Ovary (tissue), 9 donors: Measurements from ENCODE around the gene F5. TPM values are rescaled to one million over a fixed set of nuclear protein-coding genes. Genes with fewer than 3 reads are reported as not detected.

Experiments used
- DNase-seq, 5 donors: peaks; one replicate each; pipeline ENCODE4 v3.0.0-alpha.2; 2019 to 2020
- H3K27ac ChIP-seq, 2 donors: fragments of 200-600 bp; one replicate each; pipeline versions ENCODE4 v1.5.1 to v1.8.0; 2019 to 2022
- H3K27me3 ChIP-seq: fragments of 200-600 bp; one replicate; pipeline ENCODE4 v1.8.0; 2022
- H3K36me3 ChIP-seq: fragments of 200-600 bp; sonication (generic); one replicate; pipeline ENCODE4 v1.5.1; 2019
- H3K4me1 ChIP-seq: one replicate; pipeline ENCODE4 v1.8.1; 2013; ENCODE audit warnings: mild to moderate bottlenecking, moderate library complexity; ENCODE audit not compliant: insufficient read depth
- H3K4me3 ChIP-seq: fragments of 200-600 bp; sonication (generic); one replicate; pipeline ENCODE4 v1.5.1; 2017
- H3K9me3 ChIP-seq, 2 donors: fragments of 200-600 bp in 1 of 2; sonication (generic) in 1 of 2; one replicate each; pipeline versions ENCODE4 v1.5.1 to v1.8.1; 2013 to 2019; ENCODE audit warnings: mild to moderate bottlenecking in 1 of 2, moderate library complexity in 1 of 2
- EP300 ChIP-seq: sonication (generic); formaldehyde crosslinking; IDR thresholded peaks from one replicate; pipeline ENCODE4 v1.6.1; 2017; ENCODE audit warnings: antibody characterized with exemption
- POLR2A ChIP-seq: fragments of 450-650 bp; IDR thresholded peaks from one replicate; pipeline ENCODE4 v1.6.1; 2017; ENCODE audit warnings: antibody characterized with exemption, mild to moderate bottlenecking, moderate library complexity
- WGBS, 3 donors: extraction: QIAGEN DNeasy Blood & Tissue Kit in 1 of 3; methylation state at CpG; one replicate each; pipeline versions ENCODE4 v1.1.5 to v1.1.7; 2013 to 2017; 5-methylcytosine and 5-hydroxymethylcytosine counted together
- intact Hi-C, 4 donors: fragments of 100-400 bp; cut with DNase I; formaldehyde crosslinking; loops; one replicate each; pipeline versions ENCODE4 v1.11.0 to v1.15.1; 2022 to 2023
- polyA plus RNA-seq, 2 donors: library from polyadenylated mRNA; stranded (reverse); fragments of 200-250 nt in 1 of 2; fragments of 350-450 nt in 1 of 2; fragmentation: Illumina TruSeq in 1 of 2; extraction: RNeasy Lipid Tissue Mini Kit (QIAGEN cat#74804) in 1 of 2; gene quantifications; one replicate each; pipeline ENCODE4 v1.2.3, GENCODE V29; 2013 to 2014
- total RNA-seq, 7 donors: library from RNA; depleted of rRNA in 2 of 7; stranded (reverse); fragments of >200 nt in 2 of 7; fragmentation: NEBNext Ultra II Directional in 3 of 7; extraction: Animal tissue kit (Norgen Biotek cat#: 25700) in 3 of 7; gene quantifications; one replicate each; pipeline versions ENCODE4 v1.1.0 to v1.2.4, GENCODE V29; 2016 to 2023
- TF ChIP-seq, protein P1 (sequence below), 3 donors: fragments of 450-650 bp in 2 of 3; fragments of 200-600 bp in 1 of 3; IDR thresholded peaks; one replicate each; pipeline versions ENCODE4 v1.5.1 to v1.8.0; 2016 to 2022; ENCODE audit warnings: antibody characterized with exemption in 3 of 3, mild to moderate bottlenecking in 1 of 3
- donor health status: DM: no; HTN: no; CAD: no; lungs with moderate emphysema.
- donor health status: DM: no; HTN: no; CAD: no.
- donor health status: Bipolar disorder and iron deficiency.
- donor health status: DM: yes; HTN: yes; CAD: no.
- donor health status: DM: no; HTN: no; CAD: no.
- donor health status: DM: yes; HTN: yes; CAD: no.

The F5 gene
- total and polyA plus RNA-seq, 9 donors: 0.05 to 3.3 (median 0.31) TPM; not detected in 2

DNA sequence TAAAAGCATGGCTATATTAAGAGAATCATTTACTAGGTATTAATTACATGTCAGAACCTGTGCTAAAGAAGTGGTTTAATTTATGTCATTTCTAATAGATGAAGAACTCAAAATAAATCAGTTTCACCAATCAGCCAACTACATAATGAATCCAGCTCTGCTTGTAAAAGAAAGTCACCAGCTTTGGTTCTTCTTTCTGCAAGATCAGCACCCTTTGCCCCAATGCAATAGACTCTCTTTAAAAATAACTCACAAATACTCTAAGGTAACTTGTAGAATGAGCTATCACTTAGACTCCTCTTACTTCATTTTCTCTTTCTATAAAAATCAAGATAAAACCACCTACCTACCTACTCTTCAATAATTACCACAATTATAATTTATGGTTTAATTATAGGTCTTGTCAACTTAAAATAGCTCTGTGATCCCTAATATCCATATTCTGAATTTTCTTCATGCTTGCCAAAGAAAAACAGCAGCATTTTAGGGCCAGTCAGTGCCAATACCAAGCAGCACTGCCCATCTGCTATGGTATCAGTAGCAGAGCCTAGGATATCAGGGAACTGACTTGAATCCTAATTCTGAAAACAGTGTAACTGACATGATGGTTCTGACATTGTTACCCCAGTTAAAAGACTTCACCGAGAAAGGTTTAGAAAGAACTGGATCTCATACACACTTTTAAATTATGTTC, 111.8 kb downstream of the F5 start:
- Histone ChIP-seq H3K27ac (no peak overlapping the region), H3K9me3 (no peaks in the 10 kb centered on the region), H3K4me3 (no peak overlapping the region), H3K36me3 (no peaks in the 10 kb centered on the region), H3K27me3 (no peaks in the 10 kb centered on the region), H3K4me1 (no peaks in the 10 kb centered on the region)
- WGBS, 3 donors: 95 to 96% (median 96%) methylated on average over 1 of the region's 1 CpG
- intact Hi-C loops: no loop called here
- no peak for DNase-seq
- no peak for TF ChIP-seq EP300
- TF ChIP-seq POLR2A: no peak
- TF ChIP-seq, protein P1, sequence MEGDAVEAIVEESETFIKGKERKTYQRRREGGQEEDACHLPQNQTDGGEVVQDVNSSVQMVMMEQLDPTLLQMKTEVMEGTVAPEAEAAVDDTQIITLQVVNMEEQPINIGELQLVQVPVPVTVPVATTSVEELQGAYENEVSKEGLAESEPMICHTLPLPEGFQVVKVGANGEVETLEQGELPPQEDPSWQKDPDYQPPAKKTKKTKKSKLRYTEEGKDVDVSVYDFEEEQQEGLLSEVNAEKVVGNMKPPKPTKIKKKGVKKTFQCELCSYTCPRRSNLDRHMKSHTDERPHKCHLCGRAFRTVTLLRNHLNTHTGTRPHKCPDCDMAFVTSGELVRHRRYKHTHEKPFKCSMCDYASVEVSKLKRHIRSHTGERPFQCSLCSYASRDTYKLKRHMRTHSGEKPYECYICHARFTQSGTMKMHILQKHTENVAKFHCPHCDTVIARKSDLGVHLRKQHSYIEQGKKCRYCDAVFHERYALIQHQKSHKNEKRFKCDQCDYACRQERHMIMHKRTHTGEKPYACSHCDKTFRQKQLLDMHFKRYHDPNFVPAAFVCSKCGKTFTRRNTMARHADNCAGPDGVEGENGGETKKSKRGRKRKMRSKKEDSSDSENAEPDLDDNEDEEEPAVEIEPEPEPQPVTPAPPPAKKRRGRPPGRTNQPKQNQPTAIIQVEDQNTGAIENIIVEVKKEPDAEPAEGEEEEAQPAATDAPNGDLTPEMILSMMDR (IDR thresholded peaks at IDR 0.05): no peak

- H3K27me3 ChIP-seq: no peaks in the 10 kb centered on the region
- H3K36me3 ChIP-seq: no peaks in the 10 kb centered on the region
- no peak for DNase-seq
- H3K4me3 ChIP-seq: no peak overlapping the region
- 82 to 95% (median 95%) methylated on average over 5 of the region's 5 CpGs for WGBS, 3 donors
- TF ChIP-seq EP300: no peak
- no peak for TF ChIP-seq POLR2A
- TF ChIP-seq, protein P1 (IDR thresholded peaks at IDR 0.05): no peak
- no peaks in the 10 kb centered on the region for H3K9me3 ChIP-seq
- no peak overlapping the region for H3K27ac ChIP-seq
- intact Hi-C loops: no loop called here
- no peaks in the 10 kb centered on the region for H3K4me1 ChIP-seq
Observed at GRCh38 chr1:169473347-169473746, 112.9 kb downstream of the F5 start.

DNA sequence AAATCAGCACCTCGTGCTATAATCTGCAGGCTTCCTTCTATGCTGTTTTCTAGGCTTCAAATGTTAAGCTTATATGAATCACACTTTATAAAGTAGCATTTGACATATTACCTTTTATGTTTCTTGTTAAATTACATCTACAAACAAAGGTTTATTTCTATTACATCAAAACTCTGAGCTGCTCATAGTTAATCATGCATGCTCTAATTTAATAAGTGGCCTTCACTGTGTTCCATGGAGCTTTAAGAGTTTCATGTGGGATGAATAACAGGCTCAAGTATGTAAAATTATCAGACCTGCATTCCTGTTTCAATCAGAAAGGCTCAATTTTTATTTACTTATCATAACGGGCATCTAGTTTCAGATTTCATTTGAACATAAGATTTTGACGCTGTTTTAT, 113.5 kb downstream of the F5 start:
- no peaks in the 10 kb centered on the region for H3K4me1 ChIP-seq
- H3K9me3 ChIP-seq: no peaks in the 10 kb centered on the region
- H3K27me3 ChIP-seq: no peaks in the 10 kb centered on the region
- TF ChIP-seq, protein P1 (IDR thresholded peaks at IDR 0.05): no peak
- no peak for TF ChIP-seq EP300
- TF ChIP-seq POLR2A: no peak
- no peak overlapping the region for H3K27ac ChIP-seq
- H3K36me3 ChIP-seq: no peaks in the 10 kb centered on the region
- WGBS, 3 donors: 96 to 98% (median 96%) methylated on average over 3 of the region's 3 CpGs
- no peak for DNase-seq
- H3K4me3 ChIP-seq: no peak overlapping the region
- intact Hi-C loops: no loop called here

- H3K9me3 ChIP-seq: no peaks in the 10 kb centered on the region
- H3K27ac ChIP-seq: no peak overlapping the region
- no peaks in the 10 kb centered on the region for H3K27me3 ChIP-seq
- no peaks in the 10 kb centered on the region for H3K4me1 ChIP-seq
- no peak overlapping the region for H3K4me3 ChIP-seq
- DNase-seq: no peak
- TF ChIP-seq, protein P1 (IDR thresholded peaks at IDR 0.05): no peak
- no peak for TF ChIP-seq EP300
- TF ChIP-seq POLR2A: no peak
- intact Hi-C loops: loop anchor here in 3 of 4 donors (5.0 to 10.0 kb wide), 2 partner anchors 76 to 78 kb away; no protein-coding TSS in a partner anchor
- no peaks in the 10 kb centered on the region for H3K36me3 ChIP-seq
Observed at GRCh38 chr1:169468982-169469381, 117.3 kb downstream of the F5 start.
